Subcutaneous adipose tissue (tissue), 4 donors: ENCODE measurements around the gene CAPS2. TPM values are rescaled to one million over a fixed set of nuclear protein-coding genes. Genes with fewer than 3 reads are reported as not detected.

Experiments used
- total RNA-seq, 4 donors: library from RNA; depleted of rRNA; stranded (reverse); fragments of >200 nt; gene quantifications; one replicate each; pipeline ENCODE4 v1.1.0, GENCODE V29; 2016
- TF ChIP-seq, protein P1 (sequence below): fragments of 450-650 bp; IDR thresholded peaks from one replicate; pipeline ENCODE4 v1.5.1; 2016; ENCODE audit warnings: low read depth, mild to moderate bottlenecking, control low read depth, antibody characterized with exemption, moderate library complexity

CAPS2 gene
- total RNA-seq, 4 donors from 2014 or later, result 8.6 to 22.2 (median 14.9) TPM

DNA sequence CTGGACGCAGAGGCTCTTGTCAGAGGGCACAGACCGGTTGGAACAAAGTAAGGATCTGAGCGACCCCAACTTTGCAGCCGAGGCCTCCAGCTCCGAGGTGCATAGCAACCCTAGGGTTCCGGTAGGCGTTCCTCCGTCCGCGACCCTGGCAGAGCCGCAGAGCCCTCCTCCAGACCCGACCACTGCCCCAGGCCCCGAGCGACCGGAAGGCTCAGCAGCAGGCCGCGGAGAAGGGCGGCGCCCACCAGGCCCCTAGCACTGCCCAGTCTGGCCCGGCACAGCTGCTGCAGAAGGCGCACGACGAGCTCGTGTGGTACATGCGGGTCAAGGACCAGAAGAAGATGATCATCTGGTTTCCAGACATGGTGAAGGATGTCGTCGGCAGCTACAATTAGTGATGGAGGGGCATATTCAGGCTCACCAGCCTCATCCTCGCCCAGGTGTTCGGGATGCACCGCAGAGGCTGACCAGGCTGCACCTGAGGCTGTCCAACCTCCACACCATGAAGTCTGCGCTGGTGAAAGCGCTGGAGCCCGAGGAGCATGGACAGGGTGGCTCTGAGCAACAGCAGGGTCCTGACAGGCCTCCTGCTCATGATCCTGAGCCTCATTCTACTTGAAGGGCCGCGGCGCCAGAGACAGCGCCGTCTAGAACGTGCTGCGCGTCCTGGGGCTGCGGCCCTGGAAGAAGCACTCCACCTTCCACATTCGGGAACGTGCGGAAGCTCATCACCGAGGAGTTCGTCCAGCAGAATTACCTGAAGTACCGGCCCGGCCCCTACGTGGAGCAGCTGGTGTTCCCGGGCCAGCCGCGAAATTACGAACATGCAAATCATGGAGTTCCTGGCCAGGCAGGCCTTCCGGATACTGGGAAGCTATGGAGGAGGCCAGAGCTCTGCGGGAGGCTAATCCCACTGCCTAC, 24.5 kb downstream of the CAPS2 start:
- TF ChIP-seq, protein P1, sequence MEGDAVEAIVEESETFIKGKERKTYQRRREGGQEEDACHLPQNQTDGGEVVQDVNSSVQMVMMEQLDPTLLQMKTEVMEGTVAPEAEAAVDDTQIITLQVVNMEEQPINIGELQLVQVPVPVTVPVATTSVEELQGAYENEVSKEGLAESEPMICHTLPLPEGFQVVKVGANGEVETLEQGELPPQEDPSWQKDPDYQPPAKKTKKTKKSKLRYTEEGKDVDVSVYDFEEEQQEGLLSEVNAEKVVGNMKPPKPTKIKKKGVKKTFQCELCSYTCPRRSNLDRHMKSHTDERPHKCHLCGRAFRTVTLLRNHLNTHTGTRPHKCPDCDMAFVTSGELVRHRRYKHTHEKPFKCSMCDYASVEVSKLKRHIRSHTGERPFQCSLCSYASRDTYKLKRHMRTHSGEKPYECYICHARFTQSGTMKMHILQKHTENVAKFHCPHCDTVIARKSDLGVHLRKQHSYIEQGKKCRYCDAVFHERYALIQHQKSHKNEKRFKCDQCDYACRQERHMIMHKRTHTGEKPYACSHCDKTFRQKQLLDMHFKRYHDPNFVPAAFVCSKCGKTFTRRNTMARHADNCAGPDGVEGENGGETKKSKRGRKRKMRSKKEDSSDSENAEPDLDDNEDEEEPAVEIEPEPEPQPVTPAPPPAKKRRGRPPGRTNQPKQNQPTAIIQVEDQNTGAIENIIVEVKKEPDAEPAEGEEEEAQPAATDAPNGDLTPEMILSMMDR, result no peak

DNA sequence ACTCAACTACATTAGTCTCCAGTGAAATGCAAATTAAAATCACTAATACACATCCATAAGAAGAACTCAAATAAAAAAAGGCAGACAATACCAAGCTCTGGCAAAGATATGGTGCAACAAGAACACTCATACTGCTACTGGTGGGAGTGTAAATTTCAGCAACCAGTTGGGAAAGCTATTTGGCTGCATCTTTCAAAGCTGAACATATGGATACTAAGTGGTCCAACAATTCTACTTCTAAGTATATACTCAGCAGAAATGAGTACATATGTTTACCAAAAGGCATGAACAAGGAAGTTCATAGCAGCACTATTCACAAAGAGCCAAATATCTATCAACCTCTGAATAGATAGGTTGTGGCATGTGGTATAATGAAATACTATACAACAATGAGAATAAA, 27.3 kb downstream of the CAPS2 start:
- TF ChIP-seq, protein P1, result no peak

DNA sequence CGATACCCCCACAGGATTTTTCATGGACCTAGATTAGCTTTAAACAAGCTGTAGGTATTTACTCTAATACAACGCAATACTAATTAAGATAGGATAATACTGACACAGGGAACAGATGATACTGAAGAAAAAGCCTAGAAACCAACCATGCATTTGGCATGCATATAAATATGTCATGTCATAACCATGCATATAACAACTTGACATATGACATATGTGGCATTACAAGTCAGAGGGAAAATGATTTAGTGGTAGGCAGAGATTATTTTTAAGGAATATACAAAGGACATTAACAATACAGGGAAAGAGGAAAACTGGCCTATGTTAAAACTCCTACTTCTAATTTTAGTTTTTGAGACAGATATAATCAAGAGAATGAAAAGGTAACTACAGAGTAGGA, 27.9 kb downstream of the CAPS2 start:
- TF ChIP-seq, protein P1, result no peak

DNA sequence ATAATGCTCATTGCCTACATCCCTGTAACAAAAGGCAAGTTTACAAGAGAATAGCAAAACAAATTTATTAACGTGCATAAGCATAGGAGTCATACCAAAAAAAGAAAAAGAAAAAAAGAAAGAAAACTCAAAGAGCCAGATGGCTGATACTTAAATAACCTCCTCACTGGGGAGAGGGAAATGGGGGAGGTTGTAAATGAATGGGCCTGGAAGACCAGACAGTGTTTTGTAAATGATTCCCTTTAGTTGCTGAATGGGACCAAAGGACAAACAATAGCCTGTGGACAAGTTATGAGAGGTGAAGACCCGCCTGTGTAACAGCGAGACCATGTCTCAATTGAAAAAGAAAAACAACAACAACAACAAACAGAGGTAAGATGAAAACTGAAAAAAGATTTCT, 35.3 kb downstream of the CAPS2 start:
- TF ChIP-seq, protein P1, result no peak

DNA sequence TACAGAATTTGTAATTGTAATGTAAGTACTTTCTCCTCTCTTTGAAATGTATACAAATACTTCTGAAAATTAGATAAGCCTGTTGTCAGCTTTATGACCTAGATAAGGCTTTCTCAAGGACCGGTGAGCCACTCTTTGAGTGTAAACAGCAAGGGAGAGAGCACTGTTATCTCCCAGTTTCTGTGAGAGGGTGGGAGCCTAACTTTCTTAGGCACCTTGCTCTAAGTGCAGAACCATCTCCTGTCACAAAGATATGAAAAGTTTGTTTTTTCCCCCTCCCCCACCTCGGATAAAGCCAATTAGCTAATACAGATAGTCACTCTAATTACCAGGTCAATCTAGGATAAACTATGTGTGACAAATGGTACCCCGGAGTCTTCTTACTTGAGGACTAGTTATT, 35.8 kb downstream of the CAPS2 start:
- TF ChIP-seq, protein P1, result no peak

DNA sequence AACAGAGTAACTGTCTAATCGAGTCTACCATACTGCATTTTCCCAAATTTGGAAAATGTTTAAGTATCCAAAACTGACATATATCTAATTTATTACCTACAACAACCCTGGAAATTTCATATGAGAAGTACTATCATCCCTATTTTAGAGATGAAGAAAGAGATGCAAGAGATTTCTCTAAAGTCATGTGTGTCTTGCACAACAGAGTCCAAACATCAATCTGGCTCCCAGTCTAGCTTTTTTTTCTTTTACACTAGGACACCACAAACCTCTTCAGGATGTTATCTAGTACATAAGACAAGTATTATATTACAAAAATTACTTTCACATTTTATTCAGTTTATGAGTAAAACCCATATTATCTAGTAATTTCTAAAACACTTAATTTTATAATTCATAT, 39.1 kb downstream of the CAPS2 start:
- TF ChIP-seq, protein P1, result no peak

DNA sequence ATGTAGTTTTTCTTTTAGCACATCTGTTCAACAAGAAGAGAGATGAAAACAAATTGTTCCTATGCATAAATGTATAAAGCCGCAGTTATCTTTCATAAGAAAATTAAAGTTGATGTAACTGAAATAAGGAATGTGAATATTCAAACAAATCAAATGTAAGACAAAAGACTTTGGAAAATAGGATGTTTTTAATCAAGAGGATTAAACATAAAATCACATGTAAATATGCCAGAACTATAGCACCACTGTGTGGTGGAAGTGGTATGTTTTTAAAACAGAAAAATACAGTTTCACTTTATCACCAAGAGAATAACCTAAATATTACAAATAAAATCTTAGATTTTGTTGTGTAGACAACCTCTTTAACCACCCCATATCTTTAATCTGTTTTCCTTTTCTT, 40.4 kb downstream of the CAPS2 start:
- TF ChIP-seq, protein P1, result no peak
